HepG2 (cell line): ENCODE results near the gene PSMB8.

Experiments
- CTCF ChIP-seq: sonication (generic); formaldehyde crosslinking; IDR thresholded peaks from 2 replicates; pipeline ENCODE4 v1.5.0; 2020; ENCODE audit warnings: mild to moderate bottlenecking, missing genetic modification reagents, moderate library complexity
- MAX ChIP-seq: IDR thresholded peaks from 2 replicates; pipeline ENCODE4 v1.6.1; 2012; ENCODE audit warnings: inconsistent platforms
- RORA ChIP-seq: sonication (generic); formaldehyde crosslinking; IDR thresholded peaks from 2 replicates; pipeline ENCODE4 v1.5.0; 2020; ENCODE audit warnings: mild to moderate bottlenecking, missing genetic modification reagents, moderate library complexity
- SAFB2 ChIP-seq: sonication (generic); formaldehyde crosslinking; IDR thresholded peaks from 2 replicates; pipeline ENCODE4 v1.5.1; 2020; ENCODE audit warnings: missing genetic modification reagents, low read depth, mild to moderate bottlenecking, borderline replicate concordance
- SKI ChIP-seq: fragments of 450-650 bp; IDR thresholded peaks from one replicate; pipeline ENCODE4 v1.6.1; 2018; ENCODE audit warnings: mild to moderate bottlenecking; ENCODE audit not compliant: partially characterized antibody

GRCh38 chr6:32847004-32847403 lies 3.2 kb upstream of the PSMB8 start:
- no peak for TF ChIP-seq MAX
- TF ChIP-seq SKI, result no peak
- no peak for TF ChIP-seq CTCF (CRISPR knock-in tag)
- TF ChIP-seq RORA (CRISPR knock-in tag), result no peak
- TF ChIP-seq SAFB2 (CRISPR knock-in tag), result no peak
